DMS79 treated with DMSO at 0.1 percent for 48 hours (cell line): ENCODE measurements around the gene SLPI.

ENCODE experiments used
- DNase-seq: peaks from one replicate; lab custom pipeline; 2025; lab: John Stamatoyannopoulos, UW

SLPI gene, protein sequence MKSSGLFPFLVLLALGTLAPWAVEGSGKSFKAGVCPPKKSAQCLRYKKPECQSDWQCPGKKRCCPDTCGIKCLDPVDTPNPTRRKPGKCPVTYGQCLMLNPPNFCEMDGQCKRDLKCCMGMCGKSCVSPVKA

DNA sequence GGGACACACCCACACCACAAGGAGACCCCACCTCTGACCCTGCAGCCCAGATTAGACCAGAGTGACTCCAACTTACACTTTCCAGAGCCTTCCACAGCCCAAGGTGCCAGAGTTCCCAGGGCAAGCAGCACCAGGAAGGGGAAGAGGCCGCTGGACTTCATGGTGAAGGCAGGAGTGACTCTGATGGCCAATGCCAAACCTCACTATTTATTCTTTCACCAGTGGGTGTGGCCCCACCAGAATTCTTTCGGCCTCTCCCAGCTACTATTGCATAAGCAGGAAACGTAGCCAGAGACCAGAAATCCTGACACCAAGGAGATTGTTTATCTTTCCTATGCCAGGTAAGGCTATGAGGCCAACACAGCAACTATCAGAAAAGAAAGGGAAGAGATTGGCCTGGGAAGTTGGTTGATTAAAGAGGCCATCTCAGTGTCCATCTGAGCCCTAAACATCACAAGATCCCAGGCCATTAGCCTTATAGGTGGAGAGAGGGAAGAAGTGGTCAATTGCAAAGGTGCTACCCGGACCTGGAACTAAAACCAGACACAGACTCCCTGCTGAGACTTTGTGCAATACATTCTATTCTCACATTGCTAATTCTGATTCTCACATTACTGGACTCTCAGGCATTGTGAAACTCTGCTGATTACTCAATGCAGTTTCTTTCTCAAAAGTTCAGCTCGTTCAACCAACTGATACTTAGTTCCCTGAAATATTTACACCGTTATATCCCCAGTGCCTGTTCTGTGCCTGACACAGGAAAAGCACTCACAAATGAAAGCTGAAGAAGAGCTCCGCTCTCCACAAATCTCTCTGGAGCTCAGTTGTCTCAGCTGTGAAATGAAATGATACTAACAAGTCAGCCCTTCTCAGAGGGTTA, at the start of gene SLPI:
Gene SLPI, minus strand, starts transcription at position 182 of the 880 bp plus-strand sequence. Its CDS starts 21 bp downstream, at position 161.
- DNase-seq: no peak

DNA sequence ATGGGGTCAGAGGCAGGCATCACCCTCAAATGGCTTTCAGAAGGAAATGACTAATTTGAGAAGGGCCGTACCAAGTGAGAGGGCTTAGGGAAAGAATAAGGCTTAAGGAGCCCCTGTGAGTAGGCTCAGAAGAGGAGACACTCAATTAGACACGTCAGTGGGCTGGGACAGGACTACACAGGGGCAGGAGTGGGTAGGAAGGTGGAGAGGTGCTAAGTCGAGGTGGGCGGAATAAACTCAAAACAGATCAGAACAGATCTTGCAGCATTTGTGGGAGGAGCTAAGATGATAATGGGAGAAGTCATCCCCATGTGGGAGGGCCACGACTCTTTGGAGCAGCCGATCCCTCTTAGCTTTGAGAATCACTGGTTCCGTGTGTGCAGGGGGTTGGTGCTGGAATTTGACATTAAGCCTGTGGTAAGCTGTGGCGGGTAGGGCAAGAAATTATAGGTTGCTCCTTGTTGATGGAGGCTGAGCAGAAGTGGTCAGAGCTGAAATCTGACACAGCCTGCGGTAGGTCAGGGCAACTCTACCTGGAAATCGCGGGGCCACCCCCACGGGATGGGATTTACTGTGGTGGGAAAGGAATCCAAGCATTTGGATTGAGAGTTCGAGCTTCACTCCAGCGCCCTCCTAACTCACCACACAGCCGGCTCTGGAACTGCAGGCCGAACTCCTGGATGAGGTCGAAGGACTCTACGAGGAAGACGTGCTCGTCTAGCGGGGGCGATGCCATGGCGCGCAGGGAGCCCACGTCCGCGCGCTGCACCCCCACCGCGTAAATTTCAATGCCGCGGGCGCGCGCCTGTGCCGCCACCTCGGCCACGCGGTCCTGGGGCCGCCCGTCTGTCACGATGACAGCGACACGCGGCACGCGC, 49.5 kb upstream of the SLPI start:
- DNase-seq: no peak

DNA sequence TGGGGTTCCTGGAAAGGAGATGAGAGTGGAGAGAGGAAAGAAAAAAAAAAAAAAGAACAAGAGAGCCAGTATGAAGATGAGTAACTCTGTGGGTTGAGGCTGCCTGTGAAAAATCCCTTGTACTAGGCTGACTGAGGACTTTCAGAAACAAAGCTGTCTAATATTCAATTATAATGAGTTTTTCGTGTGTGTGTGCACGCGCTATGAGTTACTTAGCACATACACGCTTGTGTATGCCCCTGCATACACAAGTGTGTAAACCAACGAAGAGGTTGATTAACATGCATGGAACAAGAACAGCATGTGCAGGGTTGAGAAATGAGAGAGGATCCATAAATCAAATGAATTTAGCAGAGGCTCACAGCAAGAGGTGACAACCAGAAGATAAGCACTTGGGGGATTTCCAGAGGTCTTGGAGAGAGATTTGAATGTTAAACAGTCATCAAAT, 47.5 kb upstream of the SLPI start:
- DNase-seq: no peak

DNA sequence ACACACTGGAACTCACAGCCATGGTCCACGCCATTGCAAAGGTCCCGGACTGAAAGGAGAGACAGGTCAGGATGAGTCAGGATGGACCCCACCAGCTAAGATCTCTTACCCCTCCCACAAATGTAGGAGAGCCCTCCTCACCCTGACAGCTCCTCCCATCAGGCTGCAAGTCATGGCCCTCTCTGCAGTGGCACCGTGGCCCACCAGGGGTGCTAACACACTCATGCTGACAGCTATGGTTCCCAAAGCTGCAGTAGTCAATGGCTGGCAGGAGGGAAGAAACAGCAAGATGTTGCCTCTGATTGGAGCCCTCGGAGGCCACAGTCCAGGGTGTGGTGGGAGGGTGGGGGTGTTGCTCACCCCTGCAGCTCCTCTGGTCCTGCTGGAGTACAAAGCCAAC, 46.6 kb upstream of the SLPI start:
- no peak for DNase-seq

DNA sequence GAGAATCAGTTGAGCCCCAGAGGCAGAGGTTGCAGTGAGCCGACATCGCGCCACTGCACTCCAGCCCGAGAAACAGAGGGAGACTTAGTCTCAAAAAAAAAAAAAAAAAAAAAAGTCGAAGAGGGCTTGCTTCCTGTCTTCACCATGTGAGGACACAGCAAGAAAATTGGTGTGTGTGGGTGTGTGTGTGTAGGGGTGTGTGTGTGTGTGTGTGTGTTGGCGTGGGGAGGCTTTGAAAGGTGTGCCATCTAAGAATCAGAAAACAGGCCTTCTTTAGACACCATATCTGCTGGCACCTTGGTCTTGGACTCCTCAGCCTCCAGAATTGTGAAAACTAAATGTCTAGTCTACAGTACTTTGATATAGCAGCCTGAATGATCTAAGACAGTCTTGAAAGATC, 45.4 kb upstream of the SLPI start:
- DNase-seq: no peak

DNA sequence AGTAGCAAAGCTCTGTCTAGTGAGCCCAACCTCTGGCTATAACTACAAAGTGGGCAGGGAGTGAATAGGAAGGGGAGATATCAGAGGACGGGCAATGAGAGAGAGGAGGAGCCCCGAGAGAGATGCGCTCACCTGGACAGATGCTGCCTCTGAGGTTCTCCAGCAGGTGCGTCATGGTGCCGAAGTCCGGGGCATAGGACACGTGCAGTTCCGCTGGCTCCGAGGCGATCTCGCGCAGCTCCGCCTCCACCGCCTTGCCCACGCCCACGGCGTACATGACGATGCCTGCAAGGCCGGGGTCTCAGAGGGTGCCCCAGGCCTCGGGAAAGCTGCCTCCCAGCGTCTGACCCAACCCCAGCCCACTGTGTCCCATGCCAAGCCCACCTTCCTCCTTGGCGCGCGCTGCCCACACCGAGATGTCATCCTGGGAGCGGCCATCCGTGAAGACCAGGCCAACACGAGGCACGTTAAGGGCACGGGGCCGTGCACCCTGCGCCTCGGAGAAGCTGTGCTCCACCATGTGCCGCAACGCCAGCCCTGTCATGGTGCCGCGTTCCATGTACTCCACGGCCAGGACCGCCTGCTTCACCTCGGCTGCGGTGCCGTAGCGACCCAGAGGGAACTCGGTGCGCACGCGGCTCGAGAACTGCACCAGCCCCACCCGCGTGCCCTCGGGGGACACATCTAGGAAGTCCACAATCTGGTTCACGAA, 43.6 kb upstream of the SLPI start:
- no peak for DNase-seq

DNA sequence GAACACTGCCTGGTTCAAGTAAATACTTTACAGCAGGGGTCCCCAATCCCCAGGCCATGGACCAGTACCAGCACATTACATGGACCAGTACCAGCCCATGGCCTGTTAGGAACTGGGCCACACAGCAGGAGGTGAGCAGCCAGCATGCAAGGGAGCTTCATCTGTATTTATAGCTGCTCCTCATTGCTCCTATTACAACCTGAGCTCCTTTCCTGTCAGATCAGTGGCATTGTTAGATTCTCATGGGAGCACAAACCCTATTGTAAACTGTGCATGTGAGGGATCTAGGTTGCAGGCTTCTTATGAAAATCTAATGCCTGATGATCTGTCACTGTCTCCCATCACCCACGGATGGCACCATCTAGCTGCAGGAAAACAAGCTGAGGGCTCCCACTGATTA, 40.3 kb upstream of the SLPI start:
- no peak for DNase-seq

DNA sequence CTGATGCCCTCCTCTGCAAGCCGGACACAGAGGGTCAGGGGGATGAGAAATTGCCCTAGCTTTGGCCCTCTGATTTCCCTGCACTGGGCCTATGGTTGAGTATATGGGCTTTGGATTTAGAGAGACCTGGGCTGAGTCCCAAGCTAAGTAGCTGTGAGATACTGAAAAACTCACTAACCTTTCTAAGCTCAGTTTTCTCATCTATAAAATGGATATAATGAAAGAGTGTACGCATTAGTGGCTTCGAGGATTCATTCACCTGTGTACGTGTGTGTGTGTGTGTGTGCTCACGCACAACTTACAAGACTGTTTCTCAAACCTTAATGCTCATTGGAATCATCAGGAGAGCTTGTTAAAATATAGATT, 39.6 kb upstream of the SLPI start:
- DNase-seq: no peak

DNA sequence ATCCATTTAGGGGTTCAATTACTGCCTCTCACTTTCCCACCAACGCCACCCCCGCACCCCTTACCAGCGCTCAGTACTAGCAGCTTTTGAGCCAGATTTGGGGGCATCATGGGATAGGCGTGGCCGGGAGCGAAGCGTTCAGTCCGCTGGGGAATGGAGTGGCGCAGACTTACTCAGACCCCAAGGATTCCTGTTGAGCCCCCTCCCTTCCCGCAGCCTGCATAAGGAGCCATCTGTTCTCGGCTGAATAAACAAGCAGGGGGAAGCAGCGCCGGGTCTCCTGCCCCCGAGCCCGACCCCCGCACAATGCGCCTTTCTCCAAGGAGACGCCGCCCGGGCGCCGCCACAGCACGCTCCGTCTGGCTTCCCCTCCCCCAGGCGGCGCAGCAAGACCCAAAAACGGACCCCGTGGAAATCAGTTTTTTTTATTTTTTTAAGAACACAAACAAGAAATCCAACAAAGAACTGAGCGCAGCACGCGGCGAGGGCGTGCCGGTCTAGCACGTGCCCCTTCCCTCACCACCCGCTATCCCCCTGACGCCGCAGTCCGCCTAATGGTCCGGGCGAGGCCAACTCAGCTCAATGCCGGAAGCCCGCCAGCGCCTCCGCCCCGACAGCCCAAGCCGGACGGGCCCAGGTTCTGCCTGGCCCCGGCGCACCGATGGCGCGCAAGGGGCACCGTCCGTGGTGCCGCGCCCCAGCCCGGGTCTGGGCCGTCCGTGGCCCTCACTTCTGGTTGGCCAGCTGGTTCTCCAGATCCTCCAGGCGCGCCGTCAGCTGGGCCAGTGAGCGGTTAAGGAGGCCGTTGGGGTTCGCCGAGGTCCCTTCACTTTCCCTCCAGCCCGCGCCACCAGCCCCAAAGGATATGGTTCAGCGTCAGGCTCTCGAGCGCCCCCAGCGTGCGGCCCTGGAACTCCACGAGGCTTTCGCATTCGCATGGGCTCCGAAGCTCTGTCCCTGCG, 39.0 kb upstream of the SLPI start:
- no peak for DNase-seq

DNA sequence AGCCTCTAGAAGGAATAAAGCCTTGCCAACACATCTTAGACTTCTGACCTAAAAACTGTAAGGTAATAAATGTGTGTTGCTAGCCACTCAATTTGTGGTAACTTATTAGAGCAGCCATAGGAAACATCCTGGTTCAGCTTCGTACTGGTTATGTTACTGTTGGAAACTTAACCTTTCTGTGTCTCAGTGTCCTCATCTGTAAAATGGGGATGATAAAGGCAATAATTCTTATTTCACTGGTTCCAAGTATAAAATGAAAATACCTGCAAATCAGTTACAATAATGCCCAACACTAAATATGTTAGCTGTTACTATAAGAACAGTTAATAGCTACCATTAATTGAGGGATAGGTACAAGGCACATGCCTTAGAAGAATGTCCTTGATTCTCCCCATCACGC, 38.0 kb upstream of the SLPI start:
- DNase-seq: no peak

DNA sequence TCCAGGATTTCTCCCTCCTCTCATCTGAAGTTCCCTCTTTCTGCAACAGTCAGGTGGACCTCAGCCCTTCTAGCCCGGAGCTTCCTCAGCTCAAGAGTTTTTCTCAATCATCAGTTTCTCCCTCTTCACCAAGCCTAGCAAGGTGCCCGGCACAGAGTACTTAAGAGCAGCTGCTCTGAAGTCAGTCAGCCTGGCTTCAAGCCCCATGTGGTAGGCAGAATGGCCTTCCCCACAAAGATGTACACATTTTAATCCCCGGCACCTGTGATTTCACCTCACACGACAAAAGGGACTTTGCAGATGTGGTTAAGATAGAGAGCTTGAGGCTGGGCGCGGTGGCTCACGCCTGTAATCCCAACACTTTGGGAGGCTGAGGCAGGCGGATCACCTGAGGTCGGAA, 37.2 kb upstream of the SLPI start:
- no peak for DNase-seq

DNA sequence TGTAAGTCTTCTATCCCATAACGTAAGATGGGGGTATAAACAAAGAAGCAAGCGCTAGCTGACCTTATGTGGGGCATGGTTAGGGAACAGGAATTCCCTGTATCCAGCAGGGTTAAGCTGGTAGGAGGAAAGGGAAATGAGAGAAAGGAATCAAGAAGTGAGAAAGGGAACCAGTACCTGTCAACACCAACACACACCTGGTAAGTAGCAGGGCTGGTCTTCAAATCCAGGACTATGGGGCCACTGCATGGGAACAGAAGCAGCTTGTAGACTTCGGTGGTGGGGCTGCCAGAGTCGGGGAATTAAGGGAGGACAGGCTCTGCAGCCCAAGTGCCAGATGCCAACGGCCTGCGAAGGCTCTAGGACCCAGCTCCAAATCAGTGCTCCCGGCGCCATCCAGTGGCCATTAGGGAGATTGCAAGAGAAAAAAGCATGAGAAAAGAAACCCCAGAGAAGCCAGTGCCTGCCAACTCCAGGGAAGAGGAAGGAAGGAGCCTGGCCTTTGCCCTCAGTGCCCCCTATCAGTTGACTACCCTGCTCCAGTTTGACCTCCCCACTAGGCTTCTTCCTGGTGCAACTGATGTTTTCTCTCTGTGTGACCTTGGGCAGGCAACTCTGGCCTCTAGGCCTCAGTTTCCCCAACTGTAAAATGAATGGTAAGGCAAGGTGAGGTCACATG, 36.5 kb upstream of the SLPI start:
- DNase-seq: peak; percentile 44

DNA sequence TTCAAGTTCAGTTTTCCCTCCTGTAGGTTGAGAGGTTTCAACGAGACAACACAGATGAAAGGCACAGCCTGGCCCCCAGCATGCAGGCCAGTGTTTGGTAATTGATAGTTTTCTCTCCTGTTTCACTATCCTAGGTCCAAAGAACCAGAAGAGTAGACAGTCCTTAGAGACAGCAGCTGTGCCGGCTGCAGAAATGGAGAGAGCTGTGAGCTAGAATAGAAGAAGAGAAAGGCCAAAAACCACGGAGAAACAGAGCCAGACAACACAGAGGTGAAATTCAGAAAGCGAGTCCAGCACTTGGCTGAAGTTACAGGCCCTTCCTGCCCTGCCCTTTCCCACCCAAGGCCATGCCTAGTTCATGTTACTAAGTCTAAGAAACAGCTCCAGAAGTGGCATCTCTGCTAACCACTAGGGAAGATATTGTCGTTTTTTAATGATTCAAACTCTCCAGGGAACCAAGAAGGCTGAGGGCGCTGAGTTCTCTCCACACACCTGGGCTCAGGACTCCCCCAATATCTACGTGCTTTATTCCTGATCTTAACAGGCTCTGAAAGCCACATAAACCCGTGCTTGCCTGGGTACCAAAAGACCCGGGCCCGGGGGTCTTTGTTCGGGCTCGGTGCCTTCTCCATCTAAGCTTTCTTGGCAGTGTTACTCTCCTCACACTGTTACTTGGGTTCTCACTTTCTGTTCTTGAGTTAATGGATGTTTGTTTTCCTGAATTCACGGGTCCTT, 35.7 kb upstream of the SLPI start:
- DNase-seq: no peak

DNA sequence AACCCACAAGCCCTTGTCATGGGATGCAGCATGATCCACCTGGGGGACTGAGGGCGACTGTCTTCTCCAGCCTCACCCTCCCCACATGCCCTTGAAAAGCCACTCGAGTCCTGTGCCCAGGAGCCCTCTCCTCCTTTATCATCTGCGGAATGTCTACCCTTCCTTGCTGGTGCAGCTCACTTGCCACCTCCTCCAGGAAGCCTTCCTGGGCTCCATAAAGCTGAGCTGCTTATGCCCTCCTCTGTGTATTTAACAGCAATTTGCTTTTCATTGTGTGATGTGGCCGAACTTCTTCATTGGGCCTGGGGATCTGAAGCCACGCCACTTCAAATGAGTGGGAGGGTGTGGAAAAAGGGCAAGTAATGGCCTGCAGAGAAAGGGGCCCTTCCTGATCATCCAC, 34.5 kb upstream of the SLPI start:
- no peak for DNase-seq

DNA sequence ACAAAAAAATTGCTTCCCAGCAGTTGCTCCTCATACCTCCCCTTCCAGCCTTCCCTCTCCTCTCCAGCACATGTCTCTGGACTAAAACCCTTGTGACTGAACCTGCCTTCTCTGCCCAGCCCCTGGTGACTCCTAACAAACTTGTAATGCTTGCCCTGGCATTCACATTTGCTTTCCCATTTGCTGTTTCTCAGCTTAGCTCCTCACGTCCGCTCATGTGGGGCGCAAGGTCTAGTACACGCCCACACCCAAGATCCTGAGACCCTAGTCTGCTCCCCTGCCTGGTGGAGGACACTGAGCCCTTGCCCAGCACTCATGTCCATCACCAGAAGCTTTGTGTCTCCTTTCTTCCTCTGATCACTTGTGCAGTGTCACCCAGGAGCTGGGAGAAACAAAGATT, 34.0 kb upstream of the SLPI start:
- DNase-seq: no peak

DNA sequence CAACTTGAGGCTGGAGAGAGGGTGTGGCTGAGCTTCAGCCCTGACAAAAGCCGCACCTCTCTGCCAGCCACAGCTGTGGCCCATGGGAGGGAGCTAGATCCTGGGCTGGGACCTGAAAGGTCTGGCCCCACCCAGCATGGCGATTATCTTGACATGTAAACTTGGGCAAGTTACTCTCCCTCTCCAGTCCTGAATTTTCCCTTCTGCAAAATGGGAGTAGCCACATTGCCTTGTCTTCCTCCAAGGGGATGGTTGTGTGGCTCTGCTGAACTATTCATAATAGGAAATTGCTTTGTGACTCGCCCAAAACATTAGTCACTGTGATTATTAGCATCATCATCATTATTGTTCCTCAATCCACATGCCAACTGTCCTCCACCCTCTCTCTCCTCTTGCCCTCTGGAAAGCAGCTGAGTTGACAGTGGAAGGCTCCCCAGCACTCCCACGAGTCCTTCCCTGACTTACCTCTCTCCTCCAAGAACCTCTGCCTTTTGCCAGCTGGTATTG, 29.2 kb upstream of the SLPI start:
- no peak for DNase-seq

DNA sequence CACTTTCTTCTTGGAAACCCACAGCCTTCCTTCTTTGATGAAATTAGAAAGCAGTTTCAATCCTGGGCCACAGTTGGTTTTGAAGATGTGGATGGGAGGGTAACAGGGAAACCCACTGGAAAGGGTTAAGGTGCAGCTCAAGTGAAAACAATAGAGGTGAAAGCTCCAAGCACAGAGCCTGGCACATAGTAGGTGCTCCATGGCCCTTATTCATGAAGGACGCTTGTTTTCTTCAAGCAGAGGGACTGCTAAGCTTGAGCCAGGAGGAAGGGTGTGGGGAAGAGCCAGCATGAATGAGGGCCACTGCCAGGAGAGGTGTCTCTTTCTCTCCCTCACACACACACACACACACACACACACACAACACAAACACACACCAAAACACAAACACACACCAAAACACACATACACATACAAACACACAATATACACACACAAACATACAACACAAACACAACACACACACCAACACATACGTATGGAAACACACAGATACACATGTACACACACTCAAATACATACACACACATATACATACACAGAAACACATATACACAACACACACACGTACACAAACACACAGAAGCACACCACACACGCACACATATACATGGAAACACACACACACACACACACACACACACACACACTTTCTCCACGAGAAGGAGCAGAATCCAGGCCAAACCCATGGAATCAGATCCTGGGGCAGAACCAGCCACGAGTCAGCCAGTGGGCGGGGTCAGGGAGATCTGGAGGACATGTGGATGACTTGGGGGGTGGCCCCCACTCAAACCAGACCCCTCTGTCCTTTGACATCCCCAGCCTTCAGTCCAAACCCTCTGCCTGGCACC, 28.6 kb upstream of the SLPI start:
- DNase-seq: no peak

DNA sequence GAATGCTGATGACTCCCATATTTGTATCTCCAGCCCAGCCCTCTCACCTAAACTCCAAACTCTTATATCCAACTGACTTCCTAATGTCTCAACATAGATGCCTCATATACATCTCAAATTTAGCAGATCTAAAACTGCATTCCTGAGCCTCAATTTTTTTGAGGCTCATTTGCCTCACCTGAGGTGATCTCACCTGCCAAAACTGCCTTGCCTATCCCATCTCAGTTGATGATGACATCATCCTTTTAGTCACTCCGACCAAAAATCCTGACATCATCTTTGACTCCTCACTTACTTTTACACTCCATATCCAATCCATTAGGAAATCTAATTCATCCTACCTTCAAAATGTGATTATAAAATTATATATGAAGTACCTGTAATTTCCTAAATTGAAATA, 25.6 kb upstream of the SLPI start:
- DNase-seq: no peak

DNA sequence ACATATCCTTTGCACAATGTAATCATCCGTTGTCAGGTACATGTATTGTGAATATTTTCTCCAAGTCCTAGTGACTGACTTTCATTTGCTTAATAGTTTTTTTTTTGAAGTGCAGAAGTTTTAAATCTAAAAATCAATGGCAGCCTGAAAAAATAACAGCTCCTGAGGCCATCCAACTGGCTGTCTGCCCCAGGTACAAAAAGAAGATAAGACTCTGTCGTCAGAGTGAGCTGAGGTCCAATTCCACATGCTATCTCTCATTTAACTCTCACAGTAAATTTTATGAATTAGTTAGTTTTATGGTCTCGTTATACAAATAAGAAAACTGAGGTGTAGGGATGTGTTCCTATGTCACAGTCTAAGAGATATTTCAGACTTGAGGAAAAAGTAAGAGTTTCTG, 21.0 kb upstream of the SLPI start:
- no peak for DNase-seq
